ENCODE measurements around the gene ARHGAP4. TPM values are rescaled to one million over a fixed set of nuclear protein-coding genes. Genes with fewer than 3 reads are reported as not detected.

The ARHGAP4 gene
- total and polyA plus RNA-seq, 2 experiments from 2014 or later, result 6.2 to 6.4 TPM

DNA sequence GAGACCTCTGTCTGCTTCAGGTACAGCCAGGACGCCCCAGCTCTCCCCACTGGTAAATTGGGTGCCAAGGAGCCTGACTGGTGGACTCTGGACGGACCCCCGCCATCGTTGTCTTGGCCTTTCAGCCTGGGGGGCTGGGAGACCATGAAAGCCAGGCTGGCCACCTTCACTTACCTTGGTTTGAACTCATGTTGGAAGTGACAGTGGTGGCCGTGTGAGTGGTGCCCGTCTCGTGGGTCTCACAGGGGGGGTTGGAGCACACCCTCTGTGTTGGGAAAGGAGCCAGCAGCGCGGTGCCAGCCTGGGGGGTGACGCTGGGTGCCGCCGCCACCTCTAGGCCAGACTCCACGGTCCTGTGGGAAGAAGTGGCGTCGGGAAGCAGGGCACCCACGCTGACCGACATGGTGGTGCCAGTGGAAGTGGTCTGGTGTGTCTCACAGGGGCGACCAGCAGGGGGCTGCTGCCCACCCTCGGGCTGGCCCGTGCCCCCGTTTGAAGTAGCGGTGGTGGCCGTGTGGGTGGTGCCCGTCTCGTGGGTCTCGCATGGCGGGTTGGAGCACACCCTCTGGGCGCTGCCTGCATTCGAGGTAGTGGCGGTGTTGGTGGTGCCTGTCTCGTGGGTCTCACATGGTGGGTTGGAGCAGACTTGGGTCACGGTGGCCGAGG is 28.0 kb upstream of the ARHGAP4 start:
- WGBS (ENCODE audit: low lambda C conversion rate, missing lambda C conversion rate), result 88% methylated on average over 26 of the region's 33 CpGs

DNA sequence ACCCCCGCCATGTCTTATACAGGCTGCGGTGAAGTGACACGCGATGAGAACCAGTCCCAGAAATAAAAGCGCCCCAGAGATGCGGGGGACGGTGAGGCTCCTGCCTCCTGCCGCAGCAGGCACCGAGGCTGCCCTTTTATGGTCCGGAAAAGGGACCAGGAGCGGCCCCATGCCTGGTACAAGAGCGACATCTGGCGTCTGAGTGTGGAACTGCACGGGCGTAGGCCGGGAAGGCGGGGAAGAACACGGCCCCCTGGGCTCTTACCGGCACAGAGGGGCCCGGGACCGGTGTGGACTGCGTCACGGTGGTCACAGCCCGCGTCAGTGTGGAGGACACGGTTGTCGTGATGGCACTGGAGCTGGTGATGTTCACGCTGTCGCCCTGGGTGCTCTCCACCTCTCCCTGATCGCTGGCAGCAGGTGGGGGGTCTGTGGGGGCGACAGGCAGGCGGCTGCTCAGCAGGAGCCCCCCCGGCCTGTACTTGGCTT is 27.3 kb upstream of the ARHGAP4 start:
- H4K20me1 ChIP-seq (ENCODE audit: insufficient read depth, poor library complexity, severe bottlenecking), result no peaks in the 10 kb centered on the region
- H2AFZ ChIP-seq, result no peak overlapping the region
- no peaks in the 10 kb centered on the region for H3K27me3 ChIP-seq
- no peak overlapping the region for H3K27ac ChIP-seq
- TF ChIP-seq EZH2phosphoT487 (IDR thresholded peaks at IDR 0.05; ENCODE audit: low read depth, severe bottlenecking, unreplicated experiment), result no peak
- TF ChIP-seq, protein P1, sequence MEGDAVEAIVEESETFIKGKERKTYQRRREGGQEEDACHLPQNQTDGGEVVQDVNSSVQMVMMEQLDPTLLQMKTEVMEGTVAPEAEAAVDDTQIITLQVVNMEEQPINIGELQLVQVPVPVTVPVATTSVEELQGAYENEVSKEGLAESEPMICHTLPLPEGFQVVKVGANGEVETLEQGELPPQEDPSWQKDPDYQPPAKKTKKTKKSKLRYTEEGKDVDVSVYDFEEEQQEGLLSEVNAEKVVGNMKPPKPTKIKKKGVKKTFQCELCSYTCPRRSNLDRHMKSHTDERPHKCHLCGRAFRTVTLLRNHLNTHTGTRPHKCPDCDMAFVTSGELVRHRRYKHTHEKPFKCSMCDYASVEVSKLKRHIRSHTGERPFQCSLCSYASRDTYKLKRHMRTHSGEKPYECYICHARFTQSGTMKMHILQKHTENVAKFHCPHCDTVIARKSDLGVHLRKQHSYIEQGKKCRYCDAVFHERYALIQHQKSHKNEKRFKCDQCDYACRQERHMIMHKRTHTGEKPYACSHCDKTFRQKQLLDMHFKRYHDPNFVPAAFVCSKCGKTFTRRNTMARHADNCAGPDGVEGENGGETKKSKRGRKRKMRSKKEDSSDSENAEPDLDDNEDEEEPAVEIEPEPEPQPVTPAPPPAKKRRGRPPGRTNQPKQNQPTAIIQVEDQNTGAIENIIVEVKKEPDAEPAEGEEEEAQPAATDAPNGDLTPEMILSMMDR (IDR thresholded peaks at IDR 0.05; ENCODE audit: poor library complexity), result peak; percentile 73
- 54% methylated on average over 33 of the region's 33 CpGs for WGBS (ENCODE audit: low lambda C conversion rate, missing lambda C conversion rate)
- no peaks in the 10 kb centered on the region for H3K9me3 ChIP-seq (ENCODE audit: low read depth)
- peak; percentile 68 for DNase-seq (ENCODE audit: low spot score)
- no peaks in the 10 kb centered on the region for H3K9me2 ChIP-seq (replicated peaks; ENCODE audit: insufficient read depth)
- no peak overlapping the region for H3K4me3 ChIP-seq
- no peaks in the 10 kb centered on the region for H3K79me2 ChIP-seq
- H3K4me1 ChIP-seq (ENCODE audit: insufficient read depth), result no peaks in the 10 kb centered on the region
- H3K4me2 ChIP-seq, result no peak overlapping the region
- H3K36me3 ChIP-seq (replicated peaks; ENCODE audit: insufficient read depth, low read depth), result no peaks in the 10 kb centered on the region

More for the DNA sequence above, 28.0 kb upstream of the ARHGAP4 start:
- no peak overlapping the region for H3K27ac ChIP-seq
- H3K4me3 ChIP-seq, result no peak overlapping the region
- H3K79me2 ChIP-seq, result no peaks in the 10 kb centered on the region
- no peaks in the 10 kb centered on the region for H3K4me1 ChIP-seq (ENCODE audit: insufficient read depth)
- no peak overlapping the region for H2AFZ ChIP-seq
- DNase-seq (ENCODE audit: low spot score), result no peak
- H3K36me3 ChIP-seq (replicated peaks; ENCODE audit: insufficient read depth, low read depth), result no peaks in the 10 kb centered on the region
- no peaks in the 10 kb centered on the region for H3K9me3 ChIP-seq (ENCODE audit: low read depth)
- H3K27me3 ChIP-seq, result no peaks in the 10 kb centered on the region
- no peaks in the 10 kb centered on the region for H3K9me2 ChIP-seq (replicated peaks; ENCODE audit: insufficient read depth)
- no peaks in the 10 kb centered on the region for H4K20me1 ChIP-seq (ENCODE audit: insufficient read depth, poor library complexity, severe bottlenecking)
- no peak for TF ChIP-seq EZH2 (IDR thresholded peaks at IDR 0.05; ENCODE audit: borderline replicate concordance)
- TF ChIP-seq, protein P1 (IDR thresholded peaks at IDR 0.05; ENCODE audit: poor library complexity), result no peak
- TF ChIP-seq EZH2phosphoT487 (IDR thresholded peaks at IDR 0.05; ENCODE audit: low read depth, severe bottlenecking, unreplicated experiment), result no peak
- H3K4me2 ChIP-seq, result no peak overlapping the region

DNA sequence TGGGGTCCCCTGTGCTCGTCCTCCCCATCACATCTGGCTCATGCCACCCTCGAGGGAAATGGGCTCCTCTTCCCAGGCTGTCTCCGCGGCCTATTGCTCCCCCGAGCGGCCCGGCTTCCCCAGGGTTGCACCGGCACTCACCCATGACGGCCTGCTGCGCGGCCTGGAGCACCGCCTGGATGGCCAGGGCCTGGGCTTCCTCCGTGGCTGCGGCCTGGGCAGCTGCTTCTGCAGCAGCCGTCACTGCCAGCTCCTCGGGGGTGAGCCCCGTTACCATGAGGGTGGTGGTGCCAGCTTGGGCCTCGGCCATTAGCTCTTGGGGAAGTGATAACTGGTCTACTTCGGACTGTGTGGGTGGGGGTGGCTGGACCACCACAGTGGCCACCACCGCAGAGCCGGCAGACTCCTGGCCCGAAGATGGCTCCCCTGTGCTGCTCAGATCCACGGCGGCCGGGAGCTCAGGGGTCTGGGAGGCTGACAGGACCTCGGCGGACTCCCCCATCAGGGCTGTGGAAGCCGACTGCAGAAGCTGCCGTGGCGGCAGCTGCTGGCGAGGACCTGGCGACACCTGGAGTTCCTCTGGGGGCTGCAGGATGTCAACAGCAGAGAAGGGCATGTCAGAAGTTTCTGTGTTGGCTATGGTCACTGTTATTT is 26.4 kb upstream of the ARHGAP4 start:
- H3K79me2 ChIP-seq, result no peaks in the 10 kb centered on the region
- no peaks in the 10 kb centered on the region for H3K36me3 ChIP-seq (replicated peaks; ENCODE audit: insufficient read depth, low read depth)
- H3K4me2 ChIP-seq, result no peak overlapping the region
- H4K20me1 ChIP-seq (ENCODE audit: insufficient read depth, poor library complexity, severe bottlenecking), result no peaks in the 10 kb centered on the region
- no peak for DNase-seq (ENCODE audit: low spot score)
- no peaks in the 10 kb centered on the region for H3K9me2 ChIP-seq (replicated peaks; ENCODE audit: insufficient read depth)
- H3K9me3 ChIP-seq (ENCODE audit: low read depth), result no peaks in the 10 kb centered on the region
- 91% methylated on average over 32 of the region's 32 CpGs for WGBS (ENCODE audit: low lambda C conversion rate, missing lambda C conversion rate)
- H3K27ac ChIP-seq, result no peak overlapping the region
- H3K4me1 ChIP-seq (ENCODE audit: insufficient read depth), result no peaks in the 10 kb centered on the region
- no peaks in the 10 kb centered on the region for H3K27me3 ChIP-seq
- no peak overlapping the region for H2AFZ ChIP-seq
- no peak for TF ChIP-seq EZH2phosphoT487 (IDR thresholded peaks at IDR 0.05; ENCODE audit: low read depth, severe bottlenecking, unreplicated experiment)
- TF ChIP-seq EZH2 (IDR thresholded peaks at IDR 0.05; ENCODE audit: borderline replicate concordance), result no peak
- TF ChIP-seq, protein P1 (IDR thresholded peaks at IDR 0.05; ENCODE audit: poor library complexity), result no peak
- no peak overlapping the region for H3K4me3 ChIP-seq
